Islet of Langerhans (tissue), 1 donor: ENCODE results near the gene AFTPH.

Source experiments
- FAIRE-seq: peaks from one replicate; lab custom pipeline; 2011; peaks lifted over from hg19 to GRCh38; lab: Jason Lieb, UNC

AFTPH gene

GRCh38 chr2:64634345-64635267, 110.5 kb downstream of the AFTPH start:
- no peak for FAIRE-seq

- FAIRE-seq, result no peak
These were observed 112.1 kb downstream of the AFTPH start for GRCh38 chr2:64635976-64636911.

- FAIRE-seq, result no peak
These were observed 113.0 kb downstream of the AFTPH start for GRCh38 chr2:64637000-64637635.

GRCh38 chr2:64637931-64638330, 113.8 kb downstream of the AFTPH start:
- FAIRE-seq, result no peak

- no peak for FAIRE-seq
These were observed 114.5 kb downstream of the AFTPH start for GRCh38 chr2:64638502-64639120.

GRCh38 chr2:64639691-64640090, 115.6 kb downstream of the AFTPH start:
- FAIRE-seq, result no peak

- no peak for FAIRE-seq
These were observed 116.3 kb downstream of the AFTPH start for GRCh38 chr2:64640153-64641044.

GRCh38 chr2:64641599-64641998, 117.5 kb downstream of the AFTPH start:
- no peak for FAIRE-seq
